Memory B cell (primary cell): ENCODE results near the gene ANKRD63.

Experiments used
- ATAC-seq: fragments of 150-1000 bp; cut with Tn5 transposase; 2 replicates; pipeline ENCODE4 v1.10.0; 2021; ENCODE audit warnings: low read depth, mild to moderate bottlenecking, moderate library complexity
- DNase-seq, 2 donors: peaks; one replicate each; pipeline ENCODE4 v3.0.0; 2022; ENCODE audit warnings: low spot score in 2 of 2
- H3K27ac Mint-ChIP-seq: one replicate; pipeline ENCODE4 v1.8.0; 2022; ENCODE audit warnings: mild to moderate bottlenecking, moderate library complexity, mixed read lengths
- H3K27me3 Mint-ChIP-seq: one replicate; pipeline ENCODE4 v1.8.0; 2022; ENCODE audit warnings: mixed read lengths
- H3K36me3 Mint-ChIP-seq: one replicate; pipeline ENCODE4 v1.8.0; 2022; ENCODE audit warnings: mild to moderate bottlenecking, mixed read lengths
- H3K4me1 Mint-ChIP-seq: one replicate; pipeline ENCODE4 v1.8.0; 2022; ENCODE audit warnings: mixed read lengths
- H3K4me3 Mint-ChIP-seq: one replicate; pipeline ENCODE4 v1.8.0; 2022; ENCODE audit warnings: mild to moderate bottlenecking, moderate library complexity, mixed read lengths
- H3K9me3 Mint-ChIP-seq: one replicate; pipeline ENCODE4 v1.8.0; 2022; ENCODE audit warnings: mixed read lengths

ANKRD63 gene

DNA sequence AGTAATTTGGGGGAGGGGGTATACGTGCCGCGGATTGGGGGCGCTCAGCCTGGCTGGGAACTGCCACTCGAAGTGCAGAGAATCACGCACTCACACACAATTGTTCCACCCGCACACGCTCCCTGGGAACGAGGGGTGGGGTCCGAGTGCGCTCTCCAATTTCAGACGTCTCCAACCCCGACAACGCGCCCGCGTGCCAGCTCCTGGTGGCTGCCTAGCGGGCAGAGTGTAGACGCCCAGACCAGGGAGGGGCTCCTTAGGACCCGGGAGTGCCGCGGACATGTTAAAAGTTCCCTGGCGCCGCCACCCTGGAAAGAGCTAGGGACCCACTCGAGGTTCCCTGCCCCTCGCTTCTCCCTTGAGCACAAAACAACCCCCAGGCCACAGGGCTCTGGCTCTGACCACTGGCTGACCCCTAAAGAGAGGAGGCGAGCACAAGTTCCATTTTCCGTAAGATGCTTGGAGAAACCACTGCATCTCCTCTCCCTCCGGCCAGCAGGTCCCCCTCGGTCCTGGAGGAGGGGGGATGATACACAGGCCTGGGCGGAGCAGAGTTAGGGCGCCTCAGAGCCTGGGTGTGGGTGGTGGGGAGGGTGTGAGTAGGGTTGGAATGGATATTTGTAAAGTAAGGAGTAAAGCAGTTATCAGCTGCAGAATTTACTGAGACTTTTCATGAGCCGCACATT, 894 bp upstream of the ANKRD63 start:
- no peak overlapping the region for H3K27ac Mint-ChIP-seq
- peaks cover 6% of the 10 kb centered on the region for H3K27me3 Mint-ChIP-seq
- ATAC-seq: no peak
- no peaks in the 10 kb centered on the region for H3K9me3 Mint-ChIP-seq
- H3K4me1 Mint-ChIP-seq: no peaks in the 10 kb centered on the region
- H3K36me3 Mint-ChIP-seq: no peaks in the 10 kb centered on the region
- peak overlapping the region; percentile 5 for H3K4me3 Mint-ChIP-seq
- no peak for DNase-seq

DNA sequence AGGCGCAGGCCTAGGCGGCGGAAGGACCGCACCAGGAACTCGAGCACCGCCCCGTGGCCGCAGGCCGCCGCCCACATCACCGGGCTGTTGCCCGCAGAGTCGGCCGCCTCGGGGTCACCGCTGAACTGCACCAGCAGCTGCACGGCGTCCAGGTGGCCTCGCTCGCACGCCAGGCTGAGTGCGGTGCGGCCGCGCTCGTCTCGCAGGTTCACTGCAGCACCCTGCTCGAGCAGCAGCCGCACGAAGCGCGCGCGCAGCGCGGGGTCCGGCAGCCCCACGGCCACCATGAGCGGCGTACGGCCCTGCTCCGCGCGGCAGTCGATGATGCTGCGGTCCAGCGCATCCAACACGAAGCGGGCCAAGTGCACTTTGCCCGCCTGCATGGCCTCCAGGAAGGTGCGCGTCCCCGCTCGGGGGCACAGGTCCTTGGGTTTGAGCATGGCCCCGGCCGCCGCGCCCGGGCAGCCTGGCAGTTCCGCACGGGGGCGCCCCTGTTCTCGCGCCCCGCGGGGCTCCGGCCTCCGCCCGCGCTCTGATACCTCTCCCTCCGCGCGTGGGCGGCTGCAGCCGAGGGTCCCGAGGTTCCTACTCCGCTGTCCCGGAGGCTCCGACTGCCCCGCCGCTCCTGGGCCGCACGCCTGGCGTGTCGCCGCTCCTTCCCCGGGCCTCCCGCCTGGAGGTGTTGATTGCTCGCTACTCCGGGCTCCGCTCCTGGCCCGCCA, 556 bp downstream of the ANKRD63 start:
- peaks cover 10% of the 10 kb centered on the region for H3K4me1 Mint-ChIP-seq
- DNase-seq: peak; percentile 56 to 75
- H3K27me3 Mint-ChIP-seq: peaks cover 12% of the 10 kb centered on the region
- H3K4me3 Mint-ChIP-seq: peak overlapping the region; percentile 83
- H3K36me3 Mint-ChIP-seq: no peaks in the 10 kb centered on the region
- no peak overlapping the region for H3K27ac Mint-ChIP-seq
- H3K9me3 Mint-ChIP-seq: no peaks in the 10 kb centered on the region
- peak; percentile 73 for ATAC-seq

DNA sequence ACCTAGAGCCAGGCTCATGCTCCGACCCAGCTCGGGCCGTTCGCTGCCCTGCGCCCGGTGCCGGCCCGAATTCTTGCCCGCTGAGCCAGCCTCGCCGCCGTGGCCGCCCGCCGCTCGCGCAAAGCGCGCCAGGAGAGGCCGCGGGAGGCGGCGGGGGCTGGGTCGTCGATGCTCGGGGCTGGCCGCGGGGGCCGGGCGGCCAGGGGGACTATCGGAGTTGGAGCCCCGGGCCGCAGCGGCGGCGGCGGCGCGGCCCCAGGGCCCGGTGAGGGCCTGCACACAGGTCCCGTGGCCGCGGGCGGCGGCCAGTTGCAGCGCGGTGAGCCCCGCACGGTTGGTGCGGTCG, 1.1 kb downstream of the ANKRD63 start:
- Mint-ChIP-seq H3K4me3 (no peak overlapping the region), H3K27me3 (peaks cover 12% of the 10 kb centered on the region), H3K4me1 (peaks cover 11% of the 10 kb centered on the region), H3K9me3 (no peaks in the 10 kb centered on the region), H3K27ac (no peak overlapping the region), H3K36me3 (no peaks in the 10 kb centered on the region)
- ATAC-seq (no peak), DNase-seq (no peak)

DNA sequence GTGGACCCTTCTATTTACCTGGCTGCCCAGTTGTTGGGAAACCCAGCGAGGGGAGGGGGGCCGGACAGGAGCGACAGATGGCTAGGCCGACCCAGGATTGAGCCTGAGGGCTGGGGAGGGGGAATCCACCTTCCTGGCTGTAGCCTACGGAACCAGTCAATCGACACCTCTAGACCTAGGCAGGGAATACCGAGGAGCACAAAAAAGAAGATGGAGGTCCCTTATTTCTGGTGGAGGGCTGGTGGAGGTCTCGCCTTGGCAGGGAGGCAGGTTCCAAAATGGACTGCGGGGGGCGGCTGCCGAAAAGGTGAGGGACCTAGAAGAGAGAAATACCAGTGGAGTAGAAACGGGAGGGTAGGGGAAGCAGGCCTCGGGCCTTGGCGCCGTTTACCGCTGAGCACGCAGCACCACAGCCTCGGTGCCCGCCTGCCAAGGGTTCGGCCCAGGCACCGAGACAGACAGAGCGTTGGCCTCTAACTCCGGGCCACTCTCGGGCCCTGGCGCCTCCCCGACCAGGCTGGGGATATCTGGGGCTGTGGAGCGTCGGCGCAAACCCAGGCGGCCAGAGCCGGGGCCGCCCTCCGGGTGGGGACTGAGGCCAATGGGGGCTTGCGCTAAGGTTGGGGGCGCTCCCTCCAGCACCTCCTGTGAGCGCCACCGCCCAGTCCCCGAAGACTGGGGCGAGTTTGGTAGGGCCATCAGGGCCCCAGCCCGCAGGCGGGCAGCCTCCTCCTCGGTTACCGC, 1.6 kb downstream of the ANKRD63 start:
- Mint-ChIP-seq H3K27me3 (peaks cover 14% of the 10 kb centered on the region), H3K4me1 (peaks cover 13% of the 10 kb centered on the region), H3K9me3 (no peaks in the 10 kb centered on the region), H3K27ac (no peak overlapping the region), H3K4me3 (peak overlapping the region; percentile 75), H3K36me3 (no peaks in the 10 kb centered on the region)
- DNase-seq: no peak
- ATAC-seq: no peak

DNA sequence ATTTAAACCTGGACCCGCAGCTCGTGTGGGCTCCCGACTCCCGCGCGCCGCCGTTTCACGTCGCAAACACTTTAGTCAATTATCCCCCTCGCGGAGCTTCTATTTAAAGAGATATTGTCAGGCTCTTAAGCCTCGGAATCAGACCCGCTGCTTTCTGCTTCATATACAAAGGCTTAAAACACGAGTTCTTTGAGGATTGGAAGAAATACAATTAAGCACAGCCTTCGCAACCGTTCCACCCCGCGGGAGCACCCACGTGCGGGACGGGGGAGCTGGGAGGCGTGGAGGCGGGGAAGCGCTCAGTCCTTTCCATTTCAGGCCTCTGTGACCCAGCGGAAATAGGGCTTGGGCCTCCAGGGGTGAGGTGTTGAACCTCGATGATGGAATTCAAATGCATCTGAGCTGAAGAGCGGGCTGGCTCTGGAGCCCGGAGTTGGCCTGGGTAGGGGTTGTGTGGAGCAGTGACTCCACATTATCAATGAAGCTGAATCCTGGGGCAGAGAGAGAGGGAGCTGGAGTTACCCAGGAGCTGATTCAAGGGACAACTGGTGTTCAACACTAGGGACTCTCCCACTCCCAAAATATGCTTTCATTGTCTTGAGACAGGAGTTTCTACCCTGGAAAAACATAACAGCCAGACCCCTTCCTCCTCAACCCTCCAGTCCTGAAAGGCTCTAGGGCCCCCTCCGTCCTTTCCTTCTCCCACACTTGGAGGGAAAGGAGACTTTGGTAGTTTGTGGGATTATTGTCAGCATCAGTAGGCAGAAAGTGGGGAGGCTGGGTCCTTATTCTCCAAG, 2.4 kb downstream of the ANKRD63 start:
- Mint-ChIP-seq H3K4me3 (peak overlapping the region; percentile 75), H3K9me3 (no peaks in the 10 kb centered on the region)
- DNase-seq: no peak

DNA sequence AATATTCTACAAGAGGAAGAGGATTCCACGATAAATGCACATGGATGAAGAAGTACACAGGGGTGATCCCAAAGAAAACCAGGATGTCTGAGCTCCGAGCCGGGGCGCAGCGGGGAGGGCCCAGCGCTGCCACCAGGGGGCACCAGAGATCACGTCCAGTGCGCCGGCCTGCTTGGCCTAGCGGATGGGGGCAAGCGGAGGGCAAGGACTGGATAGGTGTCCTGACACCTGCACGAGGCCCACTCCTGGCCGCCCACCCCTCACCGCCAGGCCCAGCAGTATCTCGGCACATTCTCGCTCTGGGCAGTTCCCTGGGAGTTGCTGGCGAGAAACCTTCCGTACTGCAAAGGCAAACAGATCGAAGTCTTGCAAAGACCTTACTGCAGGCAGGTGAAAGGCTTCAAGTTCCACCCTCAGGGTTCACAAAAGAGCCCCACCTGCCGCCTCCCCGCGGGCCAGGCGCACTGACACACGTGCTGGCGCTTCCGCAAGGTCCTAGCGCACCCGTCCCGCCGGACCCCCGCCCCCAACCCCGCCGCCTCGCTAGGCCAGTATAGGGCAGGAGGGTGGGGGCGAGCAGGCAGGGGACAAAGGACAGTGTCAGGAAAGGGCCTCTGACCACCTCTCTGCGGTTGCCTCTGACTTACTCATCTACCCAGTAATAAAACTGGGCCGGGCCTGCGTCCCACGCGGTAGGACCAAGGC, 3.3 kb downstream of the ANKRD63 start:
- Mint-ChIP-seq H3K9me3 (no peaks in the 10 kb centered on the region), H3K27ac (no peak overlapping the region)

More for the DNA sequence above, 2.4 kb downstream of the ANKRD63 start:
- H3K27me3 Mint-ChIP-seq: peaks cover 14% of the 10 kb centered on the region
- no peak for ATAC-seq
- H3K4me1 Mint-ChIP-seq: peaks cover 13% of the 10 kb centered on the region
- no peaks in the 10 kb centered on the region for H3K36me3 Mint-ChIP-seq
- H3K27ac Mint-ChIP-seq: no peak overlapping the region

DNA sequence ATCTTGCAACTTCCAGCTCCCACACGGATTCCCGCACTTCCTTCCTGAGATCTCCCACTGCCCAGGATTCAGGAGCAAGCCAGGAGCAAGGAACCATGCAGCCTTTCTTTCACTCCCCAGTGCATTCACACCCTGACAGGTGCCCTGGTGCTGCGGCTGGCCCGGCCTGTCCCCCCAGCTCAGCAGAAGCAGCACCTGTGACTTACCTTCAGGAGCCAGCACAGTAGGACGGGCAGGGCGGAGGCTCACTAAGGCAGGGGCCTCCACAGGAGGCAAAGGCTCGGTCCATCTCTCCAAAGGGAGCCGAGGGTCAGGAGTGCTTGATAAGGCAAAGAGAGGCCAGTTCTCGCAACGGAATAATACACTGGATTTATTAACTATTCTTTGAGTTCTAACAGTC, 4.8 kb downstream of the ANKRD63 start:
- ATAC-seq: no peak
- no peaks in the 10 kb centered on the region for H3K36me3 Mint-ChIP-seq
- no peak for DNase-seq
- peaks cover 17% of the 10 kb centered on the region for H3K4me1 Mint-ChIP-seq
- H3K27ac Mint-ChIP-seq: no peak overlapping the region
- H3K4me3 Mint-ChIP-seq: no peak overlapping the region
- no peaks in the 10 kb centered on the region for H3K9me3 Mint-ChIP-seq
- peaks cover 14% of the 10 kb centered on the region for H3K27me3 Mint-ChIP-seq

More for the DNA sequence above, 3.3 kb downstream of the ANKRD63 start:
- DNase-seq: peak; percentile 67 to 80
- no peak overlapping the region for H3K4me3 Mint-ChIP-seq
- H3K4me1 Mint-ChIP-seq: peaks cover 16% of the 10 kb centered on the region
- H3K36me3 Mint-ChIP-seq: no peaks in the 10 kb centered on the region
- peaks cover 14% of the 10 kb centered on the region for H3K27me3 Mint-ChIP-seq
- ATAC-seq: no peak

DNA sequence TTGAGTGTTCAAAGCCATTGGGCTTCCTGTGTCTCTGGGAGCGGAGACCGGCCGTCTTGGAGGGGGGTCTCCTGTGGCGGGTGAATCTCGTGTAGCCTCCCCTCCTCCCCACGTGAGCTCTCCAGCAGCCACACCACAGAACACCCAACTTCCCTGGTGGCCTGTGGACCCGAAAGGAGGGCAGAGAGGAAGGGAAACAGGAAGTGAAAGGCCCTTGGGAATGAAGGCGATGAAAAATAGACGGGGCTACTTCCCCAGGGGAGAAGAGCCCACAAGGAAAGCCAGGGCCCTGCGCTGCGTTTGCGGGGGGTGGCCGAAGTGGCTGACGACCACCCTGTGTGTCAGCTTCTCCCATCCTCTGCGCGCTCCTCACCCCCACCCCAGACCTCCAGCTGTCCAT, 5.4 kb downstream of the ANKRD63 start:
- Mint-ChIP-seq H3K4me1 (peaks cover 17% of the 10 kb centered on the region), H3K36me3 (no peaks in the 10 kb centered on the region), H3K9me3 (no peaks in the 10 kb centered on the region), H3K27ac (no peak overlapping the region), H3K27me3 (peaks cover 14% of the 10 kb centered on the region), H3K4me3 (peak overlapping the region; percentile 5)
- ATAC-seq: no peak
- DNase-seq: no peak

DNA sequence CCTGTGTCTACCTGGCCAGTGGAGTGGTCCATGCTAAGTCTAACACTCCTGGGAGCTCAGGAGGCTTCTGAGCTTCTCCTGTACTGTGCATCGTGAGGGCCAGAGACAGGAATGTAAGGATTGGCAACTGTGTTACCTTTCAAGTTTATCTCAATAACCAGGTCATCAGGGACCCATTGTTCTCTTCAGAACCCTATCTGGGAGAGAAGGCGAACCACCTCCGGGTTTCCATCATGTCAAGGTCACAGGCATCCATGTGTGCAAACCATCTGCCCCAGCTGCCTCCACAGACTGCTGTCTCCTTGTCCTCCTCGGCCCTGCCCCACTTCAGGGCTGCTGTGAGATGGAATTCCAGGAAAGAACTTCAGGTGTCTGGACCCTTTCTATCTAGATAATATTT, 5.9 kb downstream of the ANKRD63 start:
- no peak for DNase-seq
- Mint-ChIP-seq H3K4me3 (no peak overlapping the region), H3K27me3 (peaks cover 14% of the 10 kb centered on the region), H3K36me3 (no peaks in the 10 kb centered on the region), H3K9me3 (no peaks in the 10 kb centered on the region), H3K27ac (no peak overlapping the region), H3K4me1 (peaks cover 17% of the 10 kb centered on the region)
- ATAC-seq: no peak

DNA sequence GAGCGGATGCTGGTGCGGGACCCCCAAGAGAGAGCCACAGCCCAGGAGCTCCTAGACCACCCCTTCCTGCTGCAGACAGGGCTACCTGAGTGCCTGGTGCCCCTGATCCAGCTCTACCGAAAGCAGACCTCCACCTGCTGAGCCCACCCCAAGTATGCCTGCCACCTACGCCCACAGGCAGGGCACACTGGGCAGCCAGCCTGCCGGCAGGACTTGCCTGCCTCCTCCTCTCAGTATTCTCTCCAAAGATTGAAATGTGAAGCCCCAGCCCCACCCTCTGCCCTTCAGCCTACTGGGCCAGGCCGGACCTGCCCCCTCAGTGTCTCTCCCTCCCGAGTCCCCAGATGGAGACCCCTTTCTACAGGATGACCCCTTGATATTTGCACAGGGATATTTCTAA, 6.9 kb downstream of the ANKRD63 start:
- Mint-ChIP-seq H3K4me1 (peaks cover 17% of the 10 kb centered on the region), H3K27me3 (peaks cover 11% of the 10 kb centered on the region), H3K27ac (no peak overlapping the region), H3K4me3 (no peak overlapping the region), H3K36me3 (no peaks in the 10 kb centered on the region), H3K9me3 (no peaks in the 10 kb centered on the region)
- ATAC-seq (no peak), DNase-seq (no peak)

DNA sequence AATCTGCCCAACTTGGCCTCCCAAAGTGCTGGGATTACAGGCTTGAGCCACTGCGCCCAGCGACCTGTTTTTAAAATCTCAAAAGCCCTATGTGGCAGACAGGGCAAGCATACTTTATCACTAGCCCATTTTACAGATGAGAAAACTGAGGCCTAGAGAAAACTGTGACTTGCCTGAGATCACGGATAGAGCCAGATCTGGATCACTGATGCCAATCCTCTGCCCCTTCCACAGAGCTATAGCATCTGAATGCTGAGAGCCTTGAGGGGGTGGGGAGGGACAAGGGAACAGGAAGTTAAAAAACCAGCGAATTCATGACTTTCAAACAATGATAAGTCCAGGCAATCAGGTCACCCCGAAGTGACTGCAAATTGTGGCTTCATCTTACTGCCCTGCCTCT, 7.3 kb downstream of the ANKRD63 start:
- ATAC-seq (no peak), DNase-seq (no peak)
- Mint-ChIP-seq H3K27ac (no peak overlapping the region), H3K4me1 (peaks cover 17% of the 10 kb centered on the region), H3K9me3 (no peaks in the 10 kb centered on the region), H3K4me3 (no peak overlapping the region), H3K36me3 (no peaks in the 10 kb centered on the region), H3K27me3 (peaks cover 10% of the 10 kb centered on the region)

DNA sequence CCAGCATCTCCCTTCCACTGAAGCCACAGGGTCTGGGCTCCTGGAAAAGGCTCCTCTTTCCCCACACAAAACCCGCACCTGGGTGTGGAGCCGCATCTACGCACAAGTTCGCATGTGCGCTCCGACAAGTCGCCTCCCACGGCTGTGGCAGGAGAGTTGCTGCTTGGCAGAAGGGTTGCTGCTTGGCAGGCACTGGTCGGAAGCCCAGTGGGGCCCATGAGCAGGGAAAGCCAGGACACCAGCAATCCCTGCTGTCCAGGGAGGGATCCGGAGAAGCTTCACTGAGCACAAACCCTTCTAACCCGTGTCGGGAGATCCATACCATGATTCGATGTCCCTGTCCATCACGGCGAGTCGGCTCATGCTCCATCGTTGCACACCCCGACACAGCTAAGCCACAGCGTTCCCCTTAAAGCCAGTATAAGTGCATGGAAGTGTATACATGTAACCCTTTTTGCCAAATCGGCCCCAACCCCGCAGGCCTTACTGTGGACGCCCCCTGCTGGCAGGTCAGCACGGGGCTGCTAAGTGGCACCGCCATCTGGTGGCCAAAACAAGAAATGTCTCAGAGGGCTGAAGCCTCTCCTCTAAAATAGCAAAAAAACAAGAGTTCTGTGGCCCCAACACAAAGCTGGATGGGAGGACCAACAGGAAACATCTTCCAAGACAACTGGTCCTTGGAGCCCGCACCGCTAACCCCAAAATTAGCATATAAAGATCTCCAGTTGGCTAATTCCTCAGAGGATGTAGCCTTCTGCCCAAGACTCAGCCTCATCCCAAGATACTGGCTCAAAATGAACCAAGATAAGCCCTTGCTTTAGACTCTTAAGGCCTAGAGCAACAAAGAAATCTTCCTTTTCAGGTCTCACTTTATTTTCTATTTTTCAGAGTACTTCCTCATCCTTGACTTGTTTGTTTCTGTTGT, 8.3 kb downstream of the ANKRD63 start:
- Mint-ChIP-seq H3K4me1 (peaks cover 17% of the 10 kb centered on the region), H3K27ac (no peak overlapping the region), H3K4me3 (peak overlapping the region; percentile 28), H3K27me3 (peaks cover 8% of the 10 kb centered on the region), H3K9me3 (no peaks in the 10 kb centered on the region), H3K36me3 (no peaks in the 10 kb centered on the region)
- peak; percentile 80 for ATAC-seq
- DNase-seq: peak; percentile 92 to 97
